GM18907 (cell line): ENCODE results near the gene G2E3.
"Not testable (repeated sequence)": the region's sequence is repeated elsewhere in the genome, so short reads cannot be mapped to it uniquely, and the experiment has no call there.

ENCODE experiments used
- ATAC-seq: cut with Tn5 transposase; IDR thresholded peaks from one replicate; pipeline ENCODE4 v1.9.1; 2021; ENCODE audit warnings: mild to moderate bottlenecking, moderate library complexity; ENCODE audit not compliant: unreplicated experiment

Gene G2E3

GRCh38 chr14:30558675-30559555 lies at the start of gene G2E3:
Gene G2E3 (plus strand): TSS chr14:30559158. CDS start chr14:30581080, 21,922 bp downstream.
- ATAC-seq, result peak; percentile 99

- no peak for ATAC-seq
Observed at GRCh38 chr14:30517737-30518136, 41.2 kb upstream of the G2E3 start.

- ATAC-seq, result no peak
Observed at GRCh38 chr14:30518867-30519560, 39.9 kb upstream of the G2E3 start.

GRCh38 chr14:30519961-30520360 lies 39.0 kb upstream of the G2E3 start:
- no peak for ATAC-seq

- ATAC-seq, result no peak
Observed at GRCh38 chr14:30520536-30520935, 38.4 kb upstream of the G2E3 start.

GRCh38 chr14:30521899-30522736 lies 36.8 kb upstream of the G2E3 start:
- ATAC-seq, result peak; percentile 78

GRCh38 chr14:30525833-30526232 lies 33.1 kb upstream of the G2E3 start:
- ATAC-seq, result no peak

- ATAC-seq, result no peak
Observed at GRCh38 chr14:30527196-30527595, 31.8 kb upstream of the G2E3 start.

GRCh38 chr14:30528119-30528518 lies 30.8 kb upstream of the G2E3 start:
- ATAC-seq, result no peak

- ATAC-seq, result no peak
Observed at GRCh38 chr14:30528778-30529642, 29.9 kb upstream of the G2E3 start.

- ATAC-seq, result no peak
Observed at GRCh38 chr14:30532264-30532663, 26.7 kb upstream of the G2E3 start.

GRCh38 chr14:30533126-30533525 lies 25.8 kb upstream of the G2E3 start:
- ATAC-seq, result no peak

GRCh38 chr14:30541318-30541717 lies 17.6 kb upstream of the G2E3 start:
- no peak for ATAC-seq

- ATAC-seq, result not testable (repeated sequence)
Observed at GRCh38 chr14:30546735-30547134, 12.2 kb upstream of the G2E3 start.

GRCh38 chr14:30547388-30548048 lies 11.4 kb upstream of the G2E3 start:
- ATAC-seq, result no peak

GRCh38 chr14:30550335-30550734 lies 8.6 kb upstream of the G2E3 start:
- ATAC-seq, result no peak

GRCh38 chr14:30551460-30551859 lies 7.5 kb upstream of the G2E3 start:
- no peak for ATAC-seq

GRCh38 chr14:30553311-30553989 lies 5.5 kb upstream of the G2E3 start:
- ATAC-seq, result no peak

- no peak for ATAC-seq
Observed at GRCh38 chr14:30558362-30558674, 640 bp upstream of the G2E3 start.
